HCT116 (cell line): Measurements from ENCODE around the gene SND1. TPM values are rescaled to one million over a fixed set of nuclear protein-coding genes. Genes with fewer than 3 reads are reported as not detected.

Source experiments
- ATAC-seq: fragments of 200-7000 bp; cut with Tn5 transposase; 2 replicates; pipeline ENCODE4 v1.9.1; 2020; ENCODE audit warnings: mild to moderate bottlenecking, moderate library complexity
- BruUV-seq: library from RNA; stranded (reverse); fragments of 400-500 nt; replicated peaks from 2 replicates; lab custom pipeline; 2021; lab: Mats Ljungman, UMichigan
- CTCF ChIA-PET: fragments of 300-600 bp; sonication (Branson Sonifier 250); formaldehyde crosslinking; loops from one replicate; lab custom pipeline; 2021; ENCODE audit warnings: antibody characterized with exemption; lab: Charles Lee
- POLR2A ChIA-PET: fragments of 300-600, 350-600 bp; sonication (Branson Sonifier 250); formaldehyde crosslinking; loops from one replicate; lab custom pipeline; 2021; ENCODE audit warnings: antibody characterized with exemption; lab: Charles Lee
- RAD21 ChIA-PET, 2 experiments: fragments of 300-600 bp; sonication (Branson Sonifier 250); formaldehyde crosslinking; loops; one replicate each; lab custom pipeline; 2023; ENCODE audit warnings: low total read pairs in 2 of 2; ENCODE audit not compliant: uncharacterized antibody in 2 of 2, unreplicated experiment in 2 of 2, low non-redundant PET in 1 of 2; lab: Charles Lee
- DNase-seq: peaks from one replicate; pipeline ENCODE4 v3.0.0-alpha.2; 2010; ENCODE audit warnings: low read depth, low spot score
- H2AFZ ChIP-seq: fragments of 200-600 bp; shearing (Covaris generic), sonication (generic); 2 replicates; pipeline ENCODE4 v1.6.1; 2017; ENCODE audit warnings: low read depth, mixed run types, mixed read lengths, antibody characterized with exemption, low read length; ENCODE audit not compliant: poor library complexity, severe bottlenecking
- H3K27ac ChIP-seq: 2 replicates; pipeline ENCODE4 v1.5.1; 2012; ENCODE audit warnings: low read depth, low read length
- H3K27me3 ChIP-seq: fragments of 200-600 bp; sonication (generic); 2 replicates; pipeline ENCODE4 v1.6.1; 2016; ENCODE audit warnings: mixed run types, low read length, mixed read lengths; ENCODE audit not compliant: insufficient read depth
- H3K36me3 ChIP-seq, 2 experiments: fragments of 200-500 bp in 1 of 2; fragments of 200-600 bp in 1 of 2; sonication (Bioruptor generic) in 1 of 2; sonication (generic) in 1 of 2; 2 replicates each; pipeline versions ENCODE4 v1.5.1 to v1.6.1; 2014 to 2016; ENCODE audit warnings: low read length in 2 of 2, inconsistent platforms in 1 of 2, mixed read lengths in 1 of 2, mixed run types in 1 of 2; ENCODE audit not compliant: insufficient read depth in 2 of 2, control insufficient read depth in 1 of 2
- H3K4me1 ChIP-seq, 2 experiments: fragments of 200-600 bp in 1 of 2; sonication (generic) in 1 of 2; 2 replicates each; pipeline versions ENCODE4 v1.5.1 to v1.6.1; 2012 to 2017; ENCODE audit warnings: low read length in 2 of 2, inconsistent platforms in 1 of 2, mild to moderate bottlenecking in 1 of 2, mixed read lengths in 1 of 2, mixed run types in 1 of 2, moderate library complexity in 1 of 2; ENCODE audit not compliant: insufficient read depth in 2 of 2, control insufficient read depth in 1 of 2
- H3K4me2 ChIP-seq: fragments of 200-600 bp; sonication (generic); 2 replicates; pipeline ENCODE4 v1.6.1; 2017; ENCODE audit warnings: mixed run types, low read length, mixed read lengths
- H3K4me3 ChIP-seq, 2 experiments: fragments of 200-600 bp in 1 of 2; sonication (generic) in 1 of 2; replicated peaks in 1 of 2; 2 replicates each; pipeline ENCODE4 v1.5.1; 2011 to 2016; ENCODE audit warnings: low read length in 2 of 2, control low read depth in 1 of 2, low read depth in 1 of 2, mild to moderate bottlenecking in 1 of 2, mixed read lengths in 1 of 2, mixed run types in 1 of 2
- H3K79me2 ChIP-seq: fragments of 200-600 bp; sonication (generic); 2 replicates; pipeline ENCODE4 v1.6.1; 2017; ENCODE audit warnings: mild to moderate bottlenecking, mixed run types, low read length, moderate library complexity, mixed read lengths; ENCODE audit not compliant: insufficient read depth
- H3K9ac ChIP-seq: fragments of 200-600 bp; sonication (generic); 2 replicates; pipeline ENCODE4 v1.6.1; 2016; ENCODE audit warnings: low read length, mixed read lengths
- H3K9me2 ChIP-seq: fragments of 200-600 bp; sonication (generic), shearing (Covaris generic); 2 replicates; pipeline ENCODE4 v1.6.1; 2017; ENCODE audit warnings: mixed run types, mild to moderate bottlenecking, moderate library complexity; ENCODE audit not compliant: insufficient read depth
- H3K9me3 ChIP-seq, 2 experiments: fragments of 200-500 bp in 1 of 2; fragments of 200-600 bp in 1 of 2; sonication (Bioruptor generic) in 1 of 2; sonication (generic) in 1 of 2; 2 replicates each; pipeline ENCODE4 v1.6.1; 2014 to 2017; ENCODE audit warnings: low read length in 2 of 2, mixed read lengths in 2 of 2, inconsistent platforms in 1 of 2, low read depth in 1 of 2, mild to moderate bottlenecking in 1 of 2, mixed run types in 1 of 2, moderate library complexity in 1 of 2; ENCODE audit not compliant: control insufficient read depth in 1 of 2, insufficient read depth in 1 of 2
- H4K20me1 ChIP-seq: fragments of 200-600 bp; sonication (generic), shearing (Covaris generic); 2 replicates; pipeline ENCODE4 v1.6.1; 2017; ENCODE audit warnings: mixed run types, mild to moderate bottlenecking, moderate library complexity; ENCODE audit not compliant: insufficient read depth
- ATF3 ChIP-seq: IDR thresholded peaks from 2 replicates; pipeline ENCODE4 v1.6.1; 2012
- CTCF ChIP-seq, 3 experiments: fragments of 200-600 bp in 1 of 3; sonication (generic) in 1 of 3; IDR thresholded peaks in 2 of 3; conservative IDR thresholded peaks in 1 of 3; 2 replicates each; pipeline ENCODE4 v1.5.1; 2012 to 2017; ENCODE audit warnings: low read depth in 2 of 3, low read length in 2 of 3, antibody characterized with exemption in 1 of 3, borderline replicate concordance in 1 of 3, control low read depth in 1 of 3, mild to moderate bottlenecking in 1 of 3, mixed read lengths in 1 of 3, mixed run types in 1 of 3, moderate library complexity in 1 of 3; ENCODE audit not compliant: insufficient read depth in 1 of 3
- ELF1 ChIP-seq: IDR thresholded peaks from 2 replicates; pipeline ENCODE4 v1.6.1; 2012; ENCODE audit warnings: low read depth, borderline replicate concordance
- EZH2 ChIP-seq: fragments of 200-600 bp; sonication (generic); IDR thresholded peaks from 2 replicates; pipeline ENCODE4 v1.6.1; 2017; ENCODE audit warnings: antibody characterized with exemption, mixed run types
- JUND ChIP-seq: IDR thresholded peaks from 2 replicates; pipeline ENCODE4 v1.6.1; 2012
- POLR2A ChIP-seq: IDR thresholded peaks from 2 replicates; pipeline ENCODE4 v1.7.0; 2011; ENCODE audit warnings: borderline replicate concordance; ENCODE audit not compliant: insufficient read depth, insufficient read length; ENCODE audit errors: extremely low read depth
- POLR2AphosphoS5 ChIP-seq: IDR thresholded peaks from 2 replicates; pipeline ENCODE4 v1.6.1; 2011; ENCODE audit warnings: mild to moderate bottlenecking, low read depth, low read length, moderate library complexity
- RAD21 ChIP-seq: IDR thresholded peaks from 2 replicates; pipeline ENCODE4 v1.6.1; 2012; ENCODE audit warnings: low read depth, mild to moderate bottlenecking
- REST ChIP-seq: IDR thresholded peaks from 2 replicates; pipeline ENCODE4 v1.6.1; 2012; ENCODE audit warnings: low read depth
- SIN3A ChIP-seq: IDR thresholded peaks from 2 replicates; pipeline ENCODE4 v1.6.1; 2012; ENCODE audit warnings: low read depth
- SP1 ChIP-seq: IDR thresholded peaks from 2 replicates; pipeline ENCODE4 v1.6.1; 2012; ENCODE audit warnings: low read depth
- TCF7L2 ChIP-seq: IDR thresholded peaks from 2 replicates; pipeline ENCODE4 v1.7.0; 2011; ENCODE audit warnings: borderline replicate concordance, inconsistent platforms; ENCODE audit not compliant: insufficient read depth, insufficient read length; ENCODE audit errors: extremely low read depth
- ZNF274 ChIP-seq: fragments of 200-500 bp; sonication (Bioruptor generic); IDR thresholded peaks from 2 replicates; pipeline ENCODE4 v1.6.1; 2014; ENCODE audit warnings: mild to moderate bottlenecking, low read depth, low read length, inconsistent platforms
- intact Hi-C: fragments of 100-400 bp; cut with micrococcal nuclease; formaldehyde crosslinking; loops from 2 replicates; pipeline ENCODE4 v1.10.0; 2022
- total RNA-seq: library from RNA; stranded (reverse); gene quantifications from one replicate; pipeline ENCODE4 v1.2.1, GENCODE V29; 2021; ENCODE audit not compliant: unreplicated experiment

SND1 gene
- total RNA-seq, 1 experiment from 2014 or later: 169 TPM

- H3K79me2 ChIP-seq: peaks cover 4% of the 10 kb centered on the region; the same call in 1 of the 2 replicates
- H3K4me1 ChIP-seq: peaks cover 0 to 4% of the 10 kb centered on the region in 2 experiments; a peak in 1 of 4 replicates
- CTCF ChIA-PET: no interaction called here
- TF ChIP-seq JUND (no peak), SP1 (no peak), ATF3 (no peak), TCF7L2 (no peak), POLR2AphosphoS5 (no peak), SIN3A (no peak), ZNF274 (no peak), REST (no peak), RAD21 (no peak), POLR2A (no peak), EZH2 (no peak), CTCF (IDR thresholded peaks at IDR 0.05 in 2 of 3, conservative IDR thresholded peaks at IDR 0.05 in 1 of 3; ENCODE audit: borderline replicate concordance in 1 of 3, insufficient read depth in 1 of 3, low read depth in 2 of 3, low read length in 2 of 3) (no peak), ELF1 (no peak)
- TF ChIP-seq, all 23 proteins: peak for 0
- ChIA-PET RAD21 (no interaction called here), POLR2A (no interaction called here)
- H2AFZ ChIP-seq: no peak overlapping the region
- H3K27me3 ChIP-seq: no peaks in the 10 kb centered on the region
- peaks cover 0 to 13% of the 10 kb centered on the region in 2 experiments; a peak in 1 of 4 replicates for H3K36me3 ChIP-seq
- intact Hi-C loops: no loop called here
- H3K4me2 ChIP-seq: no peak overlapping the region
- DNase-seq: no peak
- ATAC-seq: no peak
- no peaks in the 10 kb centered on the region; the same call in 1 of the 2 replicates for H4K20me1 ChIP-seq
- H3K4me3 ChIP-seq: no peak overlapping the region
- H3K9ac ChIP-seq: no peak overlapping the region
- no peak overlapping the region for H3K27ac ChIP-seq
- no TSS peak for BruUV-seq
- H3K9me2 ChIP-seq: no peaks in the 10 kb centered on the region
- H3K9me3 ChIP-seq: no peaks in the 10 kb centered on the region
Measured at GRCh38 chr7:127935847-127936376, 283.9 kb downstream of the SND1 start.
